ENCODE results near the gene WHRN.

DNA sequence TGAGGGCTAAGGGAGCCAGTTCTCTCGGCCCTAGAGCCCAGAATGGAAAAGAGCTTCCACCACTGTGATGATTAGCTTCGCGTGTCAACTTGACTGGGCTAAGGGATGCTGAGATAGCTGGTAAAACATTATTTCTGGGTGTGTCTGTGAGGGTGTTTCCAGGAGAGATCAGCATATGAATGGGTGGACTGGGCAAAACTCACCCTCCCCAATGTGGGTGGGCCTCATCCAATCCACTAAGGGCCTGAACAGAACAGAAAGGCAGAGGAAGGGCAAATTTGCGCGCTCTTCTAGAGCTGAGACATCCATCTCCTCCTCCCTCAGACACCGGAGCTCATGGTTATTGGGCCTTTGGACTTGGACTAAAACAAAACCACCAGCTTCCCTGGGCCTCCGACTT, 96.6 kb downstream of the WHRN start:
- no peak for TF ChIP-seq ZNF239 (CRISPR knock-in tag; IDR thresholded peaks at IDR 0.05)
- no peak for TF ChIP-seq DDX20 (tag; IDR thresholded peaks at IDR 0.05; ENCODE audit: low read depth)
- TF ChIP-seq YY1 (IDR thresholded peaks at IDR 0.05; ENCODE audit: borderline replicate concordance in 1 of 3, control insufficient read depth in 1 of 3, extremely low read depth in 1 of 3, insufficient read depth in 3 of 3, insufficient read length in 1 of 3, insufficient replicate concordance in 2 of 3, low read depth in 1 of 3, low read length in 2 of 3): no peak
- TF ChIP-seq, protein P1, sequence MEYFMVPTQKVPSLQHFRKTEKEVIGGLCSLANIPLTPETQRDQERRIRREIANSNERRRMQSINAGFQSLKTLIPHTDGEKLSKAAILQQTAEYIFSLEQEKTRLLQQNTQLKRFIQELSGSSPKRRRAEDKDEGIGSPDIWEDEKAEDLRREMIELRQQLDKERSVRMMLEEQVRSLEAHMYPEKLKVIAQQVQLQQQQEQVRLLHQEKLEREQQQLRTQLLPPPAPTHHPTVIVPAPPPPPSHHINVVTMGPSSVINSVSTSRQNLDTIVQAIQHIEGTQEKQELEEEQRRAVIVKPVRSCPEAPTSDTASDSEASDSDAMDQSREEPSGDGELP (CRISPR knock-in tag; IDR thresholded peaks at IDR 0.05; ENCODE audit: borderline replicate concordance): no peak
- TF ChIP-seq KLF10 (CRISPR knock-in tag; IDR thresholded peaks at IDR 0.05): no peak
- no peak for TF ChIP-seq HIVEP1 (CRISPR knock-in tag; IDR thresholded peaks at IDR 0.05)
- TF ChIP-seq CTCF (IDR thresholded peaks at IDR 0.05 in 2 of 3, conservative IDR thresholded peaks at IDR 0.05 in 1 of 3; ENCODE audit: insufficient read depth in 2 of 3, low read depth in 1 of 3, low read length in 3 of 3): no peak
- no peak for TF ChIP-seq ZNF274 (IDR thresholded peaks at IDR 0.05; ENCODE audit: borderline replicate concordance, low read depth, low read length)
- TF ChIP-seq GTF2F1 (IDR thresholded peaks at IDR 0.05; ENCODE audit: low read depth, low read length): no peak

Measured in K562 (cell line).